ENCODE measurements around the gene NPAS3.

Gene NPAS3

DNA sequence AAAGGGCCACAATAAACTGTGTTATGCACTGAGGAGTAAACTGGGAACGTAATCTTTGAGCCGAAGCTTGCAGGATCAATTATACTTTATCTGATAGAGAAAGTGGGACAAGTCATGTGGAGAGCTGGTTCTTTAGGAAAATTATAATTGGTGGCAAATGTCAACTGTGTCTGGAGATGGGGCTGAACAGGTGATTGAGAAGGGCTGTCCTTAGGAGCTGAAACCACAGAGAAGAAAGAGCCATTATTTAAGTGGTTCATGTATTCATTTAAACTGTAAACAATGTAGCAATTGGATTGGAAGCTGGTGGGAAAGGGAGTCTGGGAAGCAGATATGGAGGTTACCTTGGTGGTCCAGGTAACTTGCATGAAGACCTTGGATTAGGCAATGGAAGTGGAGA, 193.1 kb downstream of the NPAS3 start:
- Histone ChIP-seq H3K27ac (ENCODE audit: low read depth, low read length) (no peak overlapping the region), H3K4me3 (ENCODE audit: low read depth in 1 of 5, low read length in 5 of 5) (no peak overlapping the region), H3K9ac (ENCODE audit: low read length in 5 of 5) (no peak overlapping the region), H3K27me3 (ENCODE audit: control insufficient read depth in 5 of 5, insufficient read depth in 4 of 5, low read length in 5 of 5) (no peaks in the 10 kb centered on the region), H3K9me3 (ENCODE audit: control insufficient read depth in 5 of 5, low read length in 5 of 5) (no peaks in the 10 kb centered on the region), H3K36me3 (ENCODE audit: control insufficient read depth in 5 of 5, insufficient read depth in 5 of 5, low read length in 5 of 5) (no peaks in the 10 kb centered on the region), H3K4me1 (ENCODE audit: control insufficient read depth in 5 of 5, insufficient read depth in 5 of 5, low read length in 5 of 5) (no peaks in the 10 kb centered on the region)

DNA sequence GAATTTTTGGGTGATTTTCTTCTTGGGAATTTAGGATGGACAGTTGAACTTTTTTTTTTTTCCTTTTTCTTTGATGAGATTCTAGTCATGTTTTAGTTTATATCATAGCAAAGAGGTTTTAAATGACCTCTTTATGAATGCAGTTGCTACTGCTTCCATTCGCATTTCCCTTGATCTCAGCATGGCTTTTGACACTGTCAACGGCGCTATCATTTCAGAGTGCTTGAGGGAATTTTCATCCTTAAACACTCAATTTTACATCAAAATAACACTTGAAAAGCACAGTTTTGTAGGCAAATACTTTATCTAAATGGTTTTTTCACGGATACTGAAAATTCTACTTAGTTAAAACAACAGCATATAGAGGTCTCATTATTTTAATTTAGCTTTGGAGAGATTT, 195.5 kb downstream of the NPAS3 start:
- Histone ChIP-seq H3K4me1 (ENCODE audit: control insufficient read depth in 5 of 5, insufficient read depth in 5 of 5, low read length in 5 of 5) (no peaks in the 10 kb centered on the region), H3K27me3 (ENCODE audit: control insufficient read depth in 5 of 5, insufficient read depth in 4 of 5, low read length in 5 of 5) (no peaks in the 10 kb centered on the region), H3K27ac (ENCODE audit: low read depth, low read length) (no peak overlapping the region), H3K9ac (ENCODE audit: low read length in 5 of 5) (no peak overlapping the region), H3K4me3 (ENCODE audit: low read depth in 1 of 5, low read length in 5 of 5) (no peak overlapping the region), H3K9me3 (ENCODE audit: control insufficient read depth in 5 of 5, low read length in 5 of 5) (no peaks in the 10 kb centered on the region), H3K36me3 (ENCODE audit: control insufficient read depth in 5 of 5, insufficient read depth in 5 of 5, low read length in 5 of 5) (no peaks in the 10 kb centered on the region)

DNA sequence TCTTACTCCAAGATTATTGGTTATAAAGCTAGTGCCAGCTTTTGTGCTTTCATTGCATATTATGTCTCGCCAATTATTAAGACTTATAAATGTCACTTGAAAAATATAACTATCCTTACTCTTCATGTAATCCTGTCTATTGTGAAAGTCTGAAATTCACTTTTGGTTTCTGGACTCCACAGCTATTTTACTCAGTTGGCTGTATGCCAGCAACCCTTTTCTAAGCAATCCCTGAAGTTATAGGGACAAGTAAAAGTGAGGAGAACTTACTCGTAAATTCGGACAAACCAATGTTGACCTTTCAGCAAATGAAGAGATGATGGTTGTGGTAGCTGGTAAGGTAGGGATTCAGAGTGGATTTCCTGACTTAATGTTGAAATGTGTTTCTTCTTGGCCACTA, 196.3 kb downstream of the NPAS3 start:
- H3K9me3 ChIP-seq (ENCODE audit: control insufficient read depth in 5 of 5, low read length in 5 of 5) = no peaks in the 10 kb centered on the region
- no peaks in the 10 kb centered on the region for H3K36me3 ChIP-seq (ENCODE audit: control insufficient read depth in 5 of 5, insufficient read depth in 5 of 5, low read length in 5 of 5)
- no peaks in the 10 kb centered on the region for H3K27me3 ChIP-seq (ENCODE audit: control insufficient read depth in 5 of 5, insufficient read depth in 4 of 5, low read length in 5 of 5)
- H3K4me1 ChIP-seq (ENCODE audit: control insufficient read depth in 5 of 5, insufficient read depth in 5 of 5, low read length in 5 of 5) = no peaks in the 10 kb centered on the region
- H3K27ac ChIP-seq (ENCODE audit: low read depth, low read length) = no peak overlapping the region
- no peak overlapping the region for H3K9ac ChIP-seq (ENCODE audit: low read length in 5 of 5)
- H3K4me3 ChIP-seq (ENCODE audit: low read depth in 1 of 5, low read length in 5 of 5) = no peak overlapping the region

DNA sequence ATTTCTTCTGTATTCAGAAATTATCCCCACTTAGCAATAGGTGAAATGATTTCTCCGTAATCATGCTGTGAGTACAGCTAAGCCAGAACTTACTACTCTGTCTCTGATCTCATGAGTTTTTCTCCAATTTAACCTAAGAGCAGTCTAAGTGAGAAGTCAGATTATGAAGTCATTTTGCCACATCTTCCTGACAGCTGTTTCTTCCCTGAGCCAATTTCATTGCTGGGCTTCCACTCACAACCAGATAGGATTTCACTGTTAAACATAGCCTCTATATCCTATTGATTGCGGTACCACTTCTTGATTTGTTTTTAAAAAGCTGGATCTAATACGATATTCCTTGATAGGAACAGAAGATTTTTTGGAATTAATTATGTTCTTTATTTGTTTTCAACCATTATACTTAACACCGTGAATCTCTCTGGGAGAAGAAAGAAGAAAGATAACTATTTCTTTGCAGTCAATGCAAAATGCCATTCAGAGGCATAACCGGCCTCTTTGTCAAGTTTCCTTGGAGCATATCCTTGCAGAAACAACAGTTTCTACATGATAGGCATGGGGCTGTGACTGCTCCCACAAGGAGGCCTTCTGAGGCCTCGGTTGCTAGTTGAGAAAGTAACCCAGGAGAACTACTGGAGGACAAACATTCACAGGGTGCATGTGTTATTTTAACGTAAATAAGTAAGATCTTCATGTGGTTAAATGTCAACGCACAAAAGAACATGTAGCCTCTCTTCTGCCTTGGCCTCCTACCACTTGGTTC, 212.2 kb downstream of the NPAS3 start:
- Histone ChIP-seq H3K27me3 (ENCODE audit: control insufficient read depth in 5 of 5, insufficient read depth in 4 of 5, low read length in 5 of 5) (no peaks in the 10 kb centered on the region), H3K9me3 (ENCODE audit: control insufficient read depth in 5 of 5, low read length in 5 of 5) (no peaks in the 10 kb centered on the region), H3K4me1 (ENCODE audit: control insufficient read depth in 5 of 5, insufficient read depth in 5 of 5, low read length in 5 of 5) (no peaks in the 10 kb centered on the region), H3K36me3 (ENCODE audit: control insufficient read depth in 5 of 5, insufficient read depth in 5 of 5, low read length in 5 of 5) (no peaks in the 10 kb centered on the region), H3K9ac (ENCODE audit: low read length in 5 of 5) (no peak overlapping the region), H3K27ac (ENCODE audit: low read depth, low read length) (no peak overlapping the region), H3K4me3 (ENCODE audit: low read depth in 1 of 5, low read length in 5 of 5) (no peak overlapping the region)

DNA sequence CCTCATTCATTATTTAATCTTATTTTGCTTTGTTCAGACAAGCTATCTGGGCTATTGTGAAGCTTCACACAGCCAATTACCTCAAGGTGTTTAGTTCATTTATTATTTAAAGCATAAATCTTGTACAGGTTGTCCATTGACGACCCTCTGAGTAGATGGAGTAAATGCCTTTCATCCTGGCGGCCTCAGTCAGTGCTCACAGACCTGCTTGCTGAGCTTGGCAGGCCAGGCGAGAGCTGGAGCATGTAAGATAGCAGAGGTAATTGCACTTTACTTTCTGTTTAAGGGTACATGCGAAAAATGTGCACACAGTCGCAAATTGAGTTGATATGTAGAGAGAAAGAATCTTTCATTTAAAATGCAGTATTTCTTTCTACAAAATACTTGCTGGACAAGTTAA, 224.4 kb downstream of the NPAS3 start:
- H3K4me1 ChIP-seq (ENCODE audit: control insufficient read depth in 5 of 5, insufficient read depth in 5 of 5, low read length in 5 of 5) = peaks cover 0 to 7% (median 0%) of the 10 kb centered on the region in 5 donors
- H3K27ac ChIP-seq (ENCODE audit: low read depth, low read length) = no peak overlapping the region

DNA sequence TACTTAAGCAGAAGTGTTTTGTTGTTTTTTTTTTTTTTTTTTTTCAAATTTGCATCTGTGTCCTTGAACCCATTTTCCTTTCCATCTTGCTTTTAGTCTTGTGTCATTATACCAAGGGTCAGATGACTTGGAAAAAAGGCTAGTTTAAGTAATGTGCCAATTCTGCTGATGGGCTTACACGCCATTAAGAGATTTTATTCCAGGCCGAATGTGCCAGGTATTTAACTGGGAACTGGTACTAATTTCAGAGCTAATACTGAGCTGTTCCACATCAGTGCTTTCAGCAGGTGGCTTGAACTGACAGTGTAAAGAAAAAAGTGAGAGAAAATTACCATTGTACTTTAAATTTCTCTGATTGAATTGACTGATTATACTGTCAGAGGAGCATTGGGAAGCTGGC, 224.9 kb downstream of the NPAS3 start:
- H3K27ac ChIP-seq (ENCODE audit: low read depth, low read length) = no peak overlapping the region
- H3K36me3 ChIP-seq (ENCODE audit: control insufficient read depth in 5 of 5, insufficient read depth in 5 of 5, low read length in 5 of 5) = no peaks in the 10 kb centered on the region
- H3K4me1 ChIP-seq (ENCODE audit: control insufficient read depth in 5 of 5, insufficient read depth in 5 of 5, low read length in 5 of 5) = peaks cover 0 to 7% (median 0%) of the 10 kb centered on the region in 5 donors
- H3K9me3 ChIP-seq (ENCODE audit: control insufficient read depth in 5 of 5, low read length in 5 of 5) = no peaks in the 10 kb centered on the region
- H3K9ac ChIP-seq (ENCODE audit: low read length in 5 of 5) = no peak overlapping the region
- no peaks in the 10 kb centered on the region for H3K27me3 ChIP-seq (ENCODE audit: control insufficient read depth in 5 of 5, insufficient read depth in 4 of 5, low read length in 5 of 5)
- no peak overlapping the region for H3K4me3 ChIP-seq (ENCODE audit: low read depth in 1 of 5, low read length in 5 of 5)

More for the DNA sequence above, 224.4 kb downstream of the NPAS3 start:
- Histone ChIP-seq H3K36me3 (ENCODE audit: control insufficient read depth in 5 of 5, insufficient read depth in 5 of 5, low read length in 5 of 5) (no peaks in the 10 kb centered on the region), H3K4me3 (ENCODE audit: low read depth in 1 of 5, low read length in 5 of 5) (no peak overlapping the region), H3K9ac (ENCODE audit: low read length in 5 of 5) (no peak overlapping the region), H3K27me3 (ENCODE audit: control insufficient read depth in 5 of 5, insufficient read depth in 4 of 5, low read length in 5 of 5) (no peaks in the 10 kb centered on the region), H3K9me3 (ENCODE audit: control insufficient read depth in 5 of 5, low read length in 5 of 5) (no peaks in the 10 kb centered on the region)

DNA sequence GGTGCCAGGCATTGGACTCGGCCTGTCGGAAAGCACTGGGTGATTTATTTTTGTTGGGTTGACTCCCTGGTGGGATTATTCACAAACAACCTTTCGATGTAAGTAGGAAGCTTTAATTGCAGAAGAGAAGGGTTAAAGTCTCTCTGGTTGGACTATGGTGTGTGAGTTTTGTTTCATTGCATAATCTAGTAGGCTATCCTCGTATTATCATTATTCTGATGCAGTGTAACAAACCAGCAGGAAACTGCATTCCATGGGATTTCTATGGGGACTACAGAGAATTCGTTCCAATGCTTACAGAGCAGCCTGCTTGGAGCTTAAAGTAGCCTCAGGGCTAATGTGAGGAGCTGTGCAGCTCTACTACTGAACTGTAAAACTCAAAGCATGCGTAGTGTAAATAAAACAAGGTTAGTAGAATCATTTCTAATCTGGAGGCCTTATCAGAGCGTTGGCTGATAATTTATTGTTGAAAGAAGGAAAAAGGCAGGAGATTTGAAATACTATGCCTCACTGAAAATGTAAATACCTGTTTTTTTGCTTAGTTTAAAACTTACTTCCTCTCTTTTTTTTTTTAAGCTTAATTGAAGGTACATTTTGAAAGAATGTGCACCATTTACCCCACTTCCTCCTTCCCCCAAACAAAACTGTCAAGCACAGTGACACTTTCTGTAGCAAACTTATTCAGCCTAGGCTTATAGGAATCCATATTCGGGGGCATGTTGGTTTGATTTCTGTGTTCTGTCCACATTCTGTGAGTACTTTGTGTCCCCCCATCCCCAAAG, 226.7 kb downstream of the NPAS3 start:
- no peak overlapping the region for H3K4me3 ChIP-seq (ENCODE audit: low read depth in 1 of 5, low read length in 5 of 5)
- no peak overlapping the region for H3K9ac ChIP-seq (ENCODE audit: low read length in 5 of 5)
- peaks cover 0 to 7% (median 0%) of the 10 kb centered on the region in 5 donors for H3K4me1 ChIP-seq (ENCODE audit: control insufficient read depth in 5 of 5, insufficient read depth in 5 of 5, low read length in 5 of 5)
- no peaks in the 10 kb centered on the region for H3K36me3 ChIP-seq (ENCODE audit: control insufficient read depth in 5 of 5, insufficient read depth in 5 of 5, low read length in 5 of 5)
- no peaks in the 10 kb centered on the region for H3K9me3 ChIP-seq (ENCODE audit: control insufficient read depth in 5 of 5, low read length in 5 of 5)
- H3K27me3 ChIP-seq (ENCODE audit: control insufficient read depth in 5 of 5, insufficient read depth in 4 of 5, low read length in 5 of 5) = no peaks in the 10 kb centered on the region
- no peak overlapping the region for H3K27ac ChIP-seq (ENCODE audit: low read depth, low read length)

DNA sequence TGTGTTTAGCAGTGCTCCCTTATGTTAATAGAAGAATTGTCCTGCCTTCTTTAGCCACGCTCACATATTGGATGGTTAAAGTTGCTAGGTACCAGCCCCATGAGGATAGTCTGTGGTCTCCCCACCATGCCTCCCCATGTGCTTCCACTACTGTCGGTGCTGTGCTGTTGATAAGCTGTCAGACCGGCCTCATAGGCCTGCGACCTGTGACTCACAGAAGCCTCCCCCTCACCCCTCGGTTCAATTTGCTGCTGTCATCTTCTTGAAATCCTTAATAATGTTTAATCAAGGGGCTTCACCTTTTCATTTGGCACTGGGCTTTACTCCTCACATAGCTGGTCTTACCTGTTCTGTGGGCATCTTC, 227.2 kb downstream of the NPAS3 start:
- no peak overlapping the region for H3K27ac ChIP-seq (ENCODE audit: low read depth, low read length)
- peaks cover 0 to 7% (median 0%) of the 10 kb centered on the region in 5 donors for H3K4me1 ChIP-seq (ENCODE audit: control insufficient read depth in 5 of 5, insufficient read depth in 5 of 5, low read length in 5 of 5)
- H3K9me3 ChIP-seq (ENCODE audit: control insufficient read depth in 5 of 5, low read length in 5 of 5) = no peaks in the 10 kb centered on the region
- no peak overlapping the region for H3K4me3 ChIP-seq (ENCODE audit: low read depth in 1 of 5, low read length in 5 of 5)
- no peak overlapping the region for H3K9ac ChIP-seq (ENCODE audit: low read length in 5 of 5)
- H3K27me3 ChIP-seq (ENCODE audit: control insufficient read depth in 5 of 5, insufficient read depth in 4 of 5, low read length in 5 of 5) = no peaks in the 10 kb centered on the region
- no peaks in the 10 kb centered on the region for H3K36me3 ChIP-seq (ENCODE audit: control insufficient read depth in 5 of 5, insufficient read depth in 5 of 5, low read length in 5 of 5)

DNA sequence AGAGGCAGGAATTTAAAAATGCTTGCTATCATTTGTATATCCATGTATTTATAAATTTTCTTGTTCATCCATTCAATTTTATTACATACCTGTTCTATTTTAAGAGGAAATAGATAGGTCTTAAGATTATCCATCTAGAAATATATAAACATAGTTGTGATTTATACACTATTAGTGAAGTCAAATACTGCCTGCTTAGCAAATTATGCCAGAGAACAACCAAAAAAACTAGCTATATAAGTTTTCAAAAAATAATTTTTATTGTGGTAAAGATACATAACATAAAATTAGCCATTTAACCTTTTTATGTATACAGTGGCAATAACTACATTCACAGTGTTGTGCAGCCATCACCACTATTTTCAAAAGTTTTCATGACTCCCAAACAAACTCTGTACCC, 237.3 kb downstream of the NPAS3 start:
- Histone ChIP-seq H3K36me3 (ENCODE audit: control insufficient read depth in 5 of 5, insufficient read depth in 5 of 5, low read length in 5 of 5) (no peaks in the 10 kb centered on the region), H3K4me3 (ENCODE audit: low read depth in 1 of 5, low read length in 5 of 5) (no peak overlapping the region), H3K4me1 (ENCODE audit: control insufficient read depth in 5 of 5, insufficient read depth in 5 of 5, low read length in 5 of 5) (no peaks in the 10 kb centered on the region), H3K9ac (ENCODE audit: low read length in 5 of 5) (no peak overlapping the region), H3K27ac (ENCODE audit: low read depth, low read length) (no peak overlapping the region), H3K27me3 (ENCODE audit: control insufficient read depth in 5 of 5, insufficient read depth in 4 of 5, low read length in 5 of 5) (no peaks in the 10 kb centered on the region), H3K9me3 (ENCODE audit: control insufficient read depth in 5 of 5, low read length in 5 of 5) (no peaks in the 10 kb centered on the region)

DNA sequence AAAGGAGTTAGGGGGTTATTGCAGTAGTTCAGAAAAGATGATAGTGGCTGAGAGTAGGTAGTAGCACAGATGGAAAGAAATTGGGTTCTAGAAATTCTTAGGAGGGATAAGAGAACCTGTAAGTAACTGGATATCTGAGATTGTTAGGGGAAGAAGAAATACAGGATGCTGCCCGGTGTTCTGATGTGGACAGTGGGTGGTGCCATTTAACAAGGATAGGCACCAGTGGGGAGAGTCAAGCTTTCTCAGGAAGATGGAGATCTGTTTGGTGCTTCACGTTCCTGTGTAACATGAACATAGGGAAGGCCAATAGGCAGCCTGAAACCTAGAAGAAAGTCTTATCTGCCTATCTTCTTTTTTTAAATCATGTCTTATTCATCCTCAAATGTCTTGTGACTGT, 245.9 kb downstream of the NPAS3 start:
- no peak overlapping the region for H3K9ac ChIP-seq (ENCODE audit: low read length in 5 of 5)
- H3K4me3 ChIP-seq (ENCODE audit: low read depth in 1 of 5, low read length in 5 of 5) = no peak overlapping the region
- no peak overlapping the region for H3K27ac ChIP-seq (ENCODE audit: low read depth, low read length)
- H3K27me3 ChIP-seq (ENCODE audit: control insufficient read depth in 5 of 5, insufficient read depth in 4 of 5, low read length in 5 of 5) = no peaks in the 10 kb centered on the region
- H3K9me3 ChIP-seq (ENCODE audit: control insufficient read depth in 5 of 5, low read length in 5 of 5) = no peaks in the 10 kb centered on the region
- H3K36me3 ChIP-seq (ENCODE audit: control insufficient read depth in 5 of 5, insufficient read depth in 5 of 5, low read length in 5 of 5) = no peaks in the 10 kb centered on the region
- H3K4me1 ChIP-seq (ENCODE audit: control insufficient read depth in 5 of 5, insufficient read depth in 5 of 5, low read length in 5 of 5) = peaks cover 0 to 12% (median 10%) of the 10 kb centered on the region in 5 donors
